Psoas muscle (tissue), 8 donors: ENCODE results near the gene DDI2. TPM values are rescaled to one million over a fixed set of nuclear protein-coding genes. Genes with fewer than 3 reads are reported as not detected.

Source experiments
- ATAC-seq, 4 donors: fragments of 200-7000 bp; cut with Tn5 transposase; one replicate each; pipeline ENCODE4 v1.9.1; 2020; ENCODE audit warnings: moderate library complexity in 3 of 4, mild to moderate bottlenecking in 2 of 4
- DNase-seq, 2 donors: peaks; one replicate each; pipeline ENCODE4 v3.0.0-alpha.2; 2020
- H3K27ac ChIP-seq: fragments of 200-600 bp; one replicate; pipeline ENCODE4 v1.8.0; 2022
- H3K27me3 ChIP-seq, 3 donors: fragments of 200-600 bp in 1 of 3; one replicate each; pipeline versions ENCODE4 v1.6.1 to v1.8.0; 2013 to 2022; ENCODE audit warnings: low read length in 2 of 3, mild to moderate bottlenecking in 2 of 3, moderate library complexity in 1 of 3; ENCODE audit not compliant: insufficient read depth in 3 of 3
- H3K36me3 ChIP-seq, 2 donors: fragments of 200-600 bp in 1 of 2; one replicate each; pipeline versions ENCODE4 v1.6.1 to v1.8.0; 2013 to 2022; ENCODE audit warnings: low read depth in 1 of 2, mild to moderate bottlenecking in 1 of 2, moderate library complexity in 1 of 2; ENCODE audit not compliant: insufficient read depth in 1 of 2
- H3K4me1 ChIP-seq: fragments of 200-600 bp; one replicate; pipeline ENCODE4 v1.8.0; 2022
- H3K4me3 ChIP-seq: fragments of 200-600 bp; one replicate; pipeline ENCODE4 v1.8.0; 2022; ENCODE audit warnings: mild to moderate bottlenecking
- H3K9me3 ChIP-seq: fragments of 200-600 bp; one replicate; pipeline ENCODE4 v1.8.0; 2022
- CTCF ChIP-seq: fragments of 200-600 bp; IDR thresholded peaks from one replicate; pipeline ENCODE4 v1.8.0; 2022; ENCODE audit warnings: antibody characterized with exemption
- WGBS, 3 donors: extraction: QIAGEN DNeasy Blood & Tissue Kit; methylation state at CpG; one replicate each; pipeline versions ENCODE4 v1.1.6 to v1.1.7; 2013; 5-methylcytosine and 5-hydroxymethylcytosine counted together
- intact Hi-C, 2 donors: fragments of 100-400 bp; cut with DNase I; formaldehyde crosslinking; loops; one replicate each; pipeline versions ENCODE4 v1.11.0 to v1.14.2; 2022
- polyA plus RNA-seq, 3 donors: library from polyadenylated mRNA; stranded (reverse); fragments of 200-250 nt; gene quantifications; one replicate each; pipeline ENCODE4 v1.2.3, GENCODE V29; 2013
- total RNA-seq, 4 donors: library from RNA; stranded (reverse); fragmentation: NEBNext Ultra II Directional in 2 of 4; extraction: Animal tissue kit (Norgen Biotek cat#: 25700) in 2 of 4; gene quantifications; one replicate each; pipeline versions ENCODE4 v1.2.1 to v1.2.4, GENCODE V29; 2021 to 2023
- donor health status: healthy with polysubstance abuse.
- donor health status: DM: no; HTN: no; CAD: no; lungs with moderate emphysema.
- donor health status: Bipolar disorder and iron deficiency.
- donor health status: healthy.
- donor health status: DM: yes; HTN: yes; CAD: no.
- donor health status: DM: no; HTN: no; CAD: no.
- donor health status: DM: no; HTN: no; CAD: no.
- donor health status: DM: yes; HTN: yes; CAD: no.

DDI2 gene
- total and polyA plus RNA-seq, 7 donors: 4.8 to 80.2 (median 35.4) TPM

DNA sequence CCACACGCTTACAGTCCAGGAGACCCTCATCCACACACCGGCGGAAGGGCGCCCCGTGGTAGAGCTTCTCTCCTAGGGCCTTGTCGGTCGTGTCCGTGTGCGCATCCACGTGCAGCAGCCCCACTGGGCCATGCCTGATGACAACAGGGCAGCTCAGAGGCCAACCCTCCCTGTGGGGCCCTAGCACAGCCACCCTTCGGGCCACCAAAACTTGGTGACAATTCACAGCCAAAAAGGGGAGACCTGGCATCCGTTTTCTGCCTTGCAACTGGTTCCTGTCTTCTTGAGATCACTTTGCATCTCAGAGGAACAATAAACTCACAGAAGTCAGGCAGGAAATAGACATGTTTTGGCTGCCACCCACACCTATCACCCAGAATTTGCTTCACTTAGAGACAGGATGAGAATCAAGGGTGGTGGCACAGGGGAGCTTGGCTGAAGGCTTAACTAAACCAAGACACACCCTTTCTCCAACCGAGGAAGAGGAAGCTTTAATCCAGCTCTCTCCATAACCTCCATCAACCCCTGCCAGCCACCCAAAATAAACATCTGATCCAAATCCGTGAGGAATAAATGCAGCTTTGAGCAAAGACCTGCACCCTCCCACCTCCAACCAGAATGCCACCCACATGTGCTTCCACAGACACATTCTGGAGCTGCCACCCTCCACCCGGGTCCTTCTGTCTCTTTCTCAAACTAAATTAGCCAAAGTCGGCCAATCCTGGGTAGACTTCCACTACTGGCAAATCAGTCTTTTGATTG is 38.2 kb upstream of the DDI2 start:
- DNase-seq (no peak), ATAC-seq (peak; percentile 2 to 16 (median 10))
- no peaks in the 10 kb centered on the region for H3K9me3 ChIP-seq
- 67 to 69% (median 67%) methylated on average over 16 of the region's 16 CpGs for WGBS, 3 donors
- peak overlapping the region; percentile 31 for H3K4me3 ChIP-seq
- peak overlapping the region; percentile 95 for H3K27ac ChIP-seq
- no peaks in the 10 kb centered on the region for H3K36me3 ChIP-seq
- no peaks in the 10 kb centered on the region for H3K27me3 ChIP-seq
- intact Hi-C loops: no loop called here
- TF ChIP-seq CTCF: no peak
- H3K4me1 ChIP-seq: peaks cover 53% of the 10 kb centered on the region

GRCh38 chr1:15579683-15580047 is 37.6 kb upstream of the DDI2 start:
- ATAC-seq: peak; percentile 86 to 94 (median 91)
- Histone ChIP-seq H3K4me3 (peak overlapping the region; percentile 31), H3K27ac (peak overlapping the region; percentile 95)

DNA sequence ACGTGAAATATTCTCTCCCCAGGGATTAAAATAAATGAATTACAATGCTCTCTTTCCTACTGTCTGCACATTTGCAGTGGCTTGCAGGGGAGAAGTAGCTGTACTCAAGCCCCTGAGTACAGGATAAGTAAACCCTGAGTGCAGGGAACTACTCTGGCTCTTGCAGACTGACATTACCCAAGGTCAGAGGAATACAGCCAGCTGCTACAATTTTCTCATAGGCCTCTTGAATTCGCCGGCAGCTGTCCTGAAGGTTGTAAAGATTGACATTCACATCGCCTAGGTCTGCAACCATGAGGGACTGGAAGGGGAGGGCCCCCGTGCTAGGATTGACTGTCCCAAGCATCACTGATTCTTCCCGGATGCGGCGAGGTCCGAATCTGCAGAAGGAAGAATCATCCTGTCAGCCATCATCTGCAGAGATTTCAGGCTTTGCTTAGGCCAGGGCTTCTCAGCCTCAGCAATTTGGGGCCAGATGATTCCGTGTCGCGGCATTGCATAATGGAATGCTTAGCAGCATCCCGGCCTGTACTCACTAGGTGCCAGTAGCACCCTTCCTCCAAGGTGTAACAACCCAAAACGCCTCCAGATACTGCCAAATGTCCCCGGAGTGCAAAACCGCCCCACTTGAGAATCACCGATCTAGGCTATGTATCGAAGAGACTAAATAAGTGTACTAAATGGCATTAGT is 34.1 kb upstream of the DDI2 start:
- no peaks in the 10 kb centered on the region for H3K36me3 ChIP-seq
- intact Hi-C loops: loop anchor here (5.0 kb wide), 2 partner anchors 39 to 154 kb away; partner anchors contain the start of gene SLC25A34 (in 1 of the 2)
- 44 to 64% (median 46%) methylated on average over 18 of the region's 18 CpGs for WGBS, 3 donors
- TF ChIP-seq CTCF: no peak
- DNase-seq (no peak), ATAC-seq (peak in 3 of 4 donors; percentile 23 to 38 (median 29))
- peaks cover 54% of the 10 kb centered on the region for H3K4me1 ChIP-seq
- no peaks in the 10 kb centered on the region for H3K27me3 ChIP-seq
- peak overlapping the region; percentile 62 for H3K4me3 ChIP-seq
- no peaks in the 10 kb centered on the region for H3K9me3 ChIP-seq
- H3K27ac ChIP-seq: peak overlapping the region; percentile 95

More at GRCh38 chr1:15579683-15580047, 37.6 kb upstream of the DDI2 start:
- Histone ChIP-seq H3K27me3 (no peaks in the 10 kb centered on the region), H3K9me3 (no peaks in the 10 kb centered on the region), H3K36me3 (no peaks in the 10 kb centered on the region), H3K4me1 (peaks cover 59% of the 10 kb centered on the region)
- no peak for TF ChIP-seq CTCF
- intact Hi-C loops: loop anchor here (5.0 kb wide), 2 partner anchors 43 to 158 kb away; partner anchors contain the start of gene SLC25A34 (in 1 of the 2)
- DNase-seq: no peak

GRCh38 chr1:15584489-15585363 is 32.5 kb upstream of the DDI2 start, which contains the start of gene AGMAT:
AGMAT (minus strand) TSS chr1:15585051; CDS start chr1:15584967, 84 bp downstream.
- H3K36me3 ChIP-seq: no peaks in the 10 kb centered on the region
- H3K27ac ChIP-seq: peak within 1 kb of the TSS; percentile 95
- intact Hi-C loops: loop anchor here (5.0 kb wide), 2 partner anchors 38 to 153 kb away; partner anchors contain the start of gene SLC25A34 (in 1 of the 2)
- peak within 1 kb of the TSS; percentile 62 for H3K4me3 ChIP-seq
- WGBS, 3 donors: 2 to 7% (median 3%) methylated on average over 55 to 68 of the region's 68 CpGs
- H3K4me1 ChIP-seq: peaks cover 42% of the 10 kb centered on the region
- H3K27me3 ChIP-seq: no peaks in the 10 kb centered on the region
- DNase-seq (peak; percentile 50 to 63), ATAC-seq (peak; percentile 43 to 53 (median 46))
- peak; percentile 29 for TF ChIP-seq CTCF
- H3K9me3 ChIP-seq: no peaks in the 10 kb centered on the region
